MM.1S (cell line): ENCODE data around the gene FGR.

Experiments used
- EZH2 ChIP-seq: fragments of 300-600 bp; sonication (generic); optimal IDR thresholded peaks from 2 replicates; pipeline ENCODE3; 2017; ENCODE audit warnings: low read depth, mild to moderate bottlenecking, antibody characterized with exemption, low read length, mixed read lengths
- EZH2phosphoT487 ChIP-seq: fragments of 300-600 bp; sonication (generic); IDR thresholded peaks from 2 replicates; pipeline ENCODE4 v1.6.1; 2018; ENCODE audit warnings: antibody characterized with exemption, low read length
- TF ChIP-seq, protein P1 (sequence below): fragments of 300-600 bp; sonication (generic); IDR thresholded peaks from 2 replicates; pipeline ENCODE4 v1.5.1; 2016; ENCODE audit warnings: antibody characterized with exemption, low read length, mixed read lengths

DNA sequence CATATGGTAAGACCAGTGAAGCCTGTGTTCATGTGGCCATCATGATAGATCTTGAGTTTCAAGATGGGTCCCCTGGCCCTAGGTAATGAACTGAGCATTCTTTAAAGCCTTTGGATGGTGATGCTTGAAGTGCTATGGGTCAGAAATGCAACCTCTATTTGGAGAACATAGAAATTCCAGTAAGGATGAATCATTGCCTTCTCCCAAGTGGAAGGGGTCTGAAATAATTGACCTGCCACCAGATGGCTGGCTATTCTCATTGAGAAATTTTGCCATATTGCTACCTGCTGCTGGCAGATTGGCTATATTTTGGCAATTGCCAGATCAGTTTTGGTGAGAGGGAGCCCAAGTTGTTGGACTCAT lies 37.7 kb upstream of the FGR start:
- TF ChIP-seq, protein P1, sequence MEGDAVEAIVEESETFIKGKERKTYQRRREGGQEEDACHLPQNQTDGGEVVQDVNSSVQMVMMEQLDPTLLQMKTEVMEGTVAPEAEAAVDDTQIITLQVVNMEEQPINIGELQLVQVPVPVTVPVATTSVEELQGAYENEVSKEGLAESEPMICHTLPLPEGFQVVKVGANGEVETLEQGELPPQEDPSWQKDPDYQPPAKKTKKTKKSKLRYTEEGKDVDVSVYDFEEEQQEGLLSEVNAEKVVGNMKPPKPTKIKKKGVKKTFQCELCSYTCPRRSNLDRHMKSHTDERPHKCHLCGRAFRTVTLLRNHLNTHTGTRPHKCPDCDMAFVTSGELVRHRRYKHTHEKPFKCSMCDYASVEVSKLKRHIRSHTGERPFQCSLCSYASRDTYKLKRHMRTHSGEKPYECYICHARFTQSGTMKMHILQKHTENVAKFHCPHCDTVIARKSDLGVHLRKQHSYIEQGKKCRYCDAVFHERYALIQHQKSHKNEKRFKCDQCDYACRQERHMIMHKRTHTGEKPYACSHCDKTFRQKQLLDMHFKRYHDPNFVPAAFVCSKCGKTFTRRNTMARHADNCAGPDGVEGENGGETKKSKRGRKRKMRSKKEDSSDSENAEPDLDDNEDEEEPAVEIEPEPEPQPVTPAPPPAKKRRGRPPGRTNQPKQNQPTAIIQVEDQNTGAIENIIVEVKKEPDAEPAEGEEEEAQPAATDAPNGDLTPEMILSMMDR, result no peak
- TF ChIP-seq EZH2, result no peak
- no peak for TF ChIP-seq EZH2phosphoT487
